B cell (primary cell): ENCODE data around the gene THYN1. TPM values are rescaled to one million over a fixed set of nuclear protein-coding genes. Genes with fewer than 3 reads are reported as not detected.

Experiments
- ATAC-seq: fragments of 200-7000 bp; cut with Tn5 transposase; one replicate; pipeline ENCODE4 v1.10.0; 2021; ENCODE audit warnings: low read depth, mild to moderate bottlenecking, moderate number of reproducible peaks, moderate library complexity
- CTCF ChIA-PET: fragments of 350-600 bp; sonication (Branson Sonifier 250); formaldehyde crosslinking; loops from one replicate; lab custom pipeline; 2021; ENCODE audit warnings: antibody characterized with exemption, inconsistent platforms; lab: Charles Lee
- POLR2A ChIA-PET: fragments of 350-600 bp; sonication (Branson Sonifier 250); formaldehyde crosslinking; loops from one replicate; lab custom pipeline; 2021; ENCODE audit warnings: antibody characterized with exemption; lab: Charles Lee
- DNase-seq: peaks from one replicate; pipeline ENCODE4 v3.0.0; 2013
- H2AFZ ChIP-seq: 2 replicates; pipeline ENCODE4 v1.6.1; 2012; ENCODE audit warnings: mild to moderate bottlenecking, low read depth, low read length; ENCODE audit not compliant: insufficient read depth, poor library complexity, severe bottlenecking
- H3K27ac ChIP-seq, 2 donors: 1 replicate in 1 of 2; 2 replicates in 1 of 2; pipeline ENCODE4 v1.5.1; 2012 to 2013; ENCODE audit warnings: low read length in 2 of 2, mild to moderate bottlenecking in 2 of 2, moderate library complexity in 1 of 2
- H3K27me3 ChIP-seq, 4 experiments: fragments of 200-600 bp in 1 of 4; sonication (generic) in 1 of 4; replicated peaks in 1 of 4; 1 replicate in 2 of 4; 2 replicates in 2 of 4; pipeline versions ENCODE4 v1.6.1 to v1.7.0; 2013 to 2016; ENCODE audit warnings: low read length in 3 of 4, mild to moderate bottlenecking in 2 of 4, mixed read lengths in 1 of 4, moderate library complexity in 1 of 4; ENCODE audit not compliant: insufficient read depth in 4 of 4, control insufficient read depth in 3 of 4; ENCODE audit errors: control extremely low read depth in 1 of 4
- H3K36me3 ChIP-seq, 2 experiments: replicated peaks in 1 of 2; 1 replicate in 1 of 2; 2 replicates in 1 of 2; pipeline versions ENCODE4 v1.6.1 to v1.7.1; 2013; ENCODE audit warnings: low read length in 1 of 2; ENCODE audit not compliant: insufficient read depth in 2 of 2, control insufficient read depth in 1 of 2; ENCODE audit errors: control extremely low read depth in 1 of 2, extremely low read depth in 1 of 2
- H3K4me1 ChIP-seq, 2 donors: fragments of 200-600 bp in 1 of 2; sonication (generic) in 1 of 2; 1 replicate in 1 of 2; 2 replicates in 1 of 2; pipeline versions ENCODE4 v1.5.1 to v1.6.1; 2013 to 2017; ENCODE audit warnings: low read length in 2 of 2; ENCODE audit not compliant: control insufficient read depth in 2 of 2, insufficient read depth in 2 of 2
- H3K4me2 ChIP-seq: replicated peaks from 2 replicates; pipeline ENCODE3; 2012; ENCODE audit warnings: mild to moderate bottlenecking, low read depth, low read length; ENCODE audit not compliant: poor library complexity, severe bottlenecking
- H3K4me3 ChIP-seq, 5 experiments: fragments of 200-600 bp in 1 of 5; sonication (generic) in 1 of 5; 1 replicate in 3 of 5; 2 replicates in 2 of 5; pipeline versions ENCODE4 v1.5.1 to v1.7.0; 2011 to 2016; ENCODE audit warnings: low read length in 4 of 5, mild to moderate bottlenecking in 4 of 5, low read depth in 2 of 5, control low read depth in 1 of 5, moderate library complexity in 1 of 5; ENCODE audit not compliant: insufficient read depth in 1 of 5; ENCODE audit errors: control extremely low read depth in 1 of 5, extremely low read depth in 1 of 5
- H3K79me2 ChIP-seq: fragments of 200-600 bp; sonication (generic); one replicate; pipeline ENCODE4 v1.6.0; 2016; ENCODE audit warnings: low read length; ENCODE audit not compliant: control insufficient read depth, insufficient read depth
- H3K9ac ChIP-seq: fragments of 200-600 bp; sonication (generic); 2 replicates; pipeline ENCODE4 v1.6.1; 2017; ENCODE audit warnings: mild to moderate bottlenecking, low read length, moderate library complexity
- H3K9me3 ChIP-seq, 3 donors: one replicate each; pipeline versions ENCODE4 v1.6.1 to v1.7.1; 2013; ENCODE audit warnings: low read length in 2 of 3; ENCODE audit not compliant: control insufficient read depth in 2 of 3, insufficient read depth in 1 of 3; ENCODE audit errors: control extremely low read depth in 1 of 3
- H4K20me1 ChIP-seq: 2 replicates; pipeline ENCODE4 v1.6.0; 2012; ENCODE audit warnings: mild to moderate bottlenecking, low read length; ENCODE audit not compliant: insufficient read depth, control insufficient read depth, poor library complexity, severe bottlenecking
- H3K27ac Mint-ChIP-seq: one replicate; pipeline ENCODE4 v1.8.0; 2021; ENCODE audit warnings: mixed read lengths
- H3K27me3 Mint-ChIP-seq: one replicate; pipeline ENCODE4 v1.8.0; 2021; ENCODE audit warnings: mixed read lengths
- H3K4me1 Mint-ChIP-seq: one replicate; pipeline ENCODE4 v1.8.0; 2021; ENCODE audit warnings: mixed read lengths
- H3K4me3 Mint-ChIP-seq: one replicate; pipeline ENCODE4 v1.8.0; 2021; ENCODE audit warnings: mixed read lengths
- H3K9me3 Mint-ChIP-seq: one replicate; pipeline ENCODE4 v1.8.0; 2022; ENCODE audit warnings: mixed read lengths; ENCODE audit not compliant: insufficient read depth
- EZH2 ChIP-seq: IDR thresholded peaks from 2 replicates; pipeline ENCODE4 v1.6.1; 2012; ENCODE audit warnings: borderline replicate concordance, low read depth, mild to moderate bottlenecking, moderate library complexity, low read length; ENCODE audit not compliant: insufficient read depth, poor library complexity, severe bottlenecking
- WGBS: methylation state at CpG from one replicate; pipeline ENCODE4 v1.1.5; 2013; ENCODE audit warnings: missing lambda C conversion rate; ENCODE audit not compliant: insufficient coverage; 5-methylcytosine and 5-hydroxymethylcytosine counted together
- intact Hi-C: fragments of 100-400 bp; cut with micrococcal nuclease; formaldehyde crosslinking; loops from one replicate; pipeline ENCODE4 v1.10.0; 2022
- polyA plus RNA-seq: library from polyadenylated mRNA; depleted of rRNA; stranded (reverse); fragments of >200 nt; gene quantifications from 2 replicates; pipeline ENCODE4 v1.2.3, GENCODE V29; 2012
- total RNA-seq, 2 donors: library from RNA; stranded (reverse); fragments of 120-200 nt in 1 of 2; gene quantifications; 1 replicate in 1 of 2; 2 replicates in 1 of 2; pipeline versions ENCODE4 v1.2.3 to v1.2.4, GENCODE V29; 2013 to 2022
- TF ChIP-seq, protein P1 (sequence below): fragments of 200-600 bp; IDR thresholded peaks from one replicate; pipeline ENCODE4 v1.8.0; 2022; ENCODE audit warnings: antibody characterized with exemption, mild to moderate bottlenecking

THYN1 gene
- total and polyA plus RNA-seq, 2 donors (not counting 1 experiment from before 2014, with no cell fraction given), result 36.3 to 38.4 TPM

DNA sequence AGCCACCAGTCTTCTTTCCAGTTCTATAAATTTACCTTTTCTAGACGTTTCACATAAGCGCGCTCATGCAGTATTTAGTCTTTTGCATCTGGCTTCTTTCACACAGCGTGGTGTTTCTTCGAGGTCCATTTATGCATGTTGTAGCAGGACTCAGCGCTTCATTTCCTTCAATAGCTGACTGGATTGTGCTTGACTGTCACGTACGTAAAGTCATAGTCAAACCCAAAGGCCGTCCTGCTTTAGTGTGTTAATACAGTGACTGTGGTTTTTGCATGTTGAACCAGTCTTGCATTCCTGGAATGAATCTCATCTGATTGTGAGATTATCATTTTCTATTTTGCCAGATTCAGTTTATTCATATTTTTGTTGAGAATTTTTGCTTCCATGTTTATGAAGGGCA, 41.5 kb upstream of the THYN1 start:
- H3K27me3 Mint-ChIP-seq, result peaks cover 19% of the 10 kb centered on the region
- CTCF ChIA-PET, result no interaction called here
- 88% methylated on average over 5 of the region's 9 CpGs for WGBS
- DNase-seq (no peak), ATAC-seq (no peak)
- Histone ChIP-seq H3K9ac (no peak overlapping the region), H3K4me3 (no peak overlapping the region), H3K27ac (no peak overlapping the region), H4K20me1 (no peaks in the 10 kb centered on the region), H3K4me2 (no peak overlapping the region), H2AFZ (no peak overlapping the region), H3K4me1 (no peaks in the 10 kb centered on the region), H3K9me3 (no peaks in the 10 kb centered on the region), H3K27me3 (peaks cover 0 to 4% (median 0%) of the 10 kb centered on the region in 4 experiments), H3K79me2 (no peaks in the 10 kb centered on the region), H3K36me3 (no peaks in the 10 kb centered on the region)
- POLR2A ChIA-PET, result no interaction called here
- H3K27ac Mint-ChIP-seq, result no peak overlapping the region
- TF ChIP-seq, protein P1, sequence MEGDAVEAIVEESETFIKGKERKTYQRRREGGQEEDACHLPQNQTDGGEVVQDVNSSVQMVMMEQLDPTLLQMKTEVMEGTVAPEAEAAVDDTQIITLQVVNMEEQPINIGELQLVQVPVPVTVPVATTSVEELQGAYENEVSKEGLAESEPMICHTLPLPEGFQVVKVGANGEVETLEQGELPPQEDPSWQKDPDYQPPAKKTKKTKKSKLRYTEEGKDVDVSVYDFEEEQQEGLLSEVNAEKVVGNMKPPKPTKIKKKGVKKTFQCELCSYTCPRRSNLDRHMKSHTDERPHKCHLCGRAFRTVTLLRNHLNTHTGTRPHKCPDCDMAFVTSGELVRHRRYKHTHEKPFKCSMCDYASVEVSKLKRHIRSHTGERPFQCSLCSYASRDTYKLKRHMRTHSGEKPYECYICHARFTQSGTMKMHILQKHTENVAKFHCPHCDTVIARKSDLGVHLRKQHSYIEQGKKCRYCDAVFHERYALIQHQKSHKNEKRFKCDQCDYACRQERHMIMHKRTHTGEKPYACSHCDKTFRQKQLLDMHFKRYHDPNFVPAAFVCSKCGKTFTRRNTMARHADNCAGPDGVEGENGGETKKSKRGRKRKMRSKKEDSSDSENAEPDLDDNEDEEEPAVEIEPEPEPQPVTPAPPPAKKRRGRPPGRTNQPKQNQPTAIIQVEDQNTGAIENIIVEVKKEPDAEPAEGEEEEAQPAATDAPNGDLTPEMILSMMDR, result no peak
- TF ChIP-seq EZH2, result no peak
- H3K4me3 Mint-ChIP-seq, result no peak overlapping the region
- intact Hi-C loops, result no loop called here
- H3K4me1 Mint-ChIP-seq, result no peaks in the 10 kb centered on the region
- no peaks in the 10 kb centered on the region for H3K9me3 Mint-ChIP-seq

DNA sequence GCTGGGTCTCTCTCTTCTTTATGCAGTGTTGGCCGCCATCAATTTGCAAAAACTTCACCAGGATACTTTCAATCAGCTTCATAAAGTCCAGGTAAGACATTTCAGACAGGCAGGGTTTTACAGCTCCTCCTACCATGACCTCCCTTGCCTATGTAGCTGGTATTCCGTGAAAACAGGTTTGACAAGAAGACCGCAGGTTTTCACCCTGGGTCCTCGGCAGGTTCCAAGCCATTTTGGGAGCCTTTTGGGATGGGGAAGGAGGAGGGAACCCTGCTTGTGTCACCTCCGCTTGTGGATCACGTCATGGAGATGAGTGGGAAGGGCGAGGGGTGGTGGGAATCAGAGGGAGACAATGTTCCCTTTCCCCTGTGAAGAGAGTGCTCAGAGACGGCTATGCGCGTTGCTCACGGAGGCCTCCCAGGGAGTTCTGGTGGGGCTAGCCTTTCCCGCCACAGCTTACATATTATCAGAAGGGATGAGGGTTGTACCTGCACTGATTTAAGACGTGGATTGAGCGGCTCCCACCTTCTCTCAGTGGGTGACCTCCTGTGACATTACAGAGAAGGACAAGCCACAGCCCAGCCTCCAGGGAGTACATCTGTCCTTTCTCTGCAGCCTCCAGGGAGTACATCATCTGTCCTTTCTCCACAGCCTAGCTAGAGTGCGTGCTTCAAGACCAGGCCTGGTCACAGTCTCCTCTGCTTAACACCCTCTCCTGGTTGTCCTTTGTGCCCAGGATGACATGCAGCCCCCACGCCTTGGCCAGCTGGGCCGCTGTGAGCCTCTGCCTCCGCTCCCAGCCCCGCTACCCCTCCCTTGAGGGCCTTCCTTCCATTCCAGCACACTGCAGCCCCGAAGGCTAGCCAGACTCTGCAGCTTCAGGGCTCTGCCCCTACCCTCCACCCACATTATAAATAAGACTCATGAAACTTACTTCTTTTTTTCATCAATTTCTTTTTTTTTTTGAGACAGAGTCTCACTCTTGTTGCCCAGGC, 40.3 kb upstream of the THYN1 start:
- H3K27ac Mint-ChIP-seq, result no peak overlapping the region
- 79% methylated on average over 18 of the region's 20 CpGs for whole genome bisulfite sequencing

More for the DNA sequence above, 40.3 kb upstream of the THYN1 start:
- no peaks in the 10 kb centered on the region for H4K20me1 ChIP-seq
- H3K36me3 ChIP-seq, result no peaks in the 10 kb centered on the region
- no peak overlapping the region for H3K27ac ChIP-seq
- H3K9me3 ChIP-seq, result no peaks in the 10 kb centered on the region
- H2AFZ ChIP-seq, result no peak overlapping the region
- H3K4me1 Mint-ChIP-seq, result no peaks in the 10 kb centered on the region
- ATAC-seq, result no peak
- CTCF ChIA-PET, result no interaction called here
- DNase-seq, result no peak
- H3K79me2 ChIP-seq, result no peaks in the 10 kb centered on the region
- H3K27me3 Mint-ChIP-seq, result peaks cover 19% of the 10 kb centered on the region
- no peaks in the 10 kb centered on the region for H3K4me1 ChIP-seq
- peaks cover 0 to 2% (median 0%) of the 10 kb centered on the region in 4 experiments for H3K27me3 ChIP-seq
- intact Hi-C loops, result no loop called here
- H3K9ac ChIP-seq, result no peak overlapping the region
- H3K4me3 ChIP-seq, result no peak overlapping the region
- TF ChIP-seq EZH2, result no peak
- TF ChIP-seq, protein P1, result no peak
- H3K9me3 Mint-ChIP-seq, result no peaks in the 10 kb centered on the region
- H3K4me3 Mint-ChIP-seq, result no peak overlapping the region
- POLR2A ChIA-PET, result no interaction called here
- no peak overlapping the region for H3K4me2 ChIP-seq
